ENCODE measurements around the gene TRMT2A.
"Not testable (repeated sequence)": the region's sequence is repeated elsewhere in the genome, so short reads cannot be mapped to it uniquely, and the experiment has no call there.

The TRMT2A gene

GRCh38 chr22:20071524-20071972 lies 45.5 kb downstream of the TRMT2A start:
- no peak overlapping the region for H3K4me3 ChIP-seq (ENCODE audit: low read depth, low read length)
- DNase-seq (ENCODE audit: low read depth), result no peak
- TF ChIP-seq CTCF (IDR thresholded peaks at IDR 0.05; ENCODE audit: low read depth, low read length, missing control alignments), result no peak

- H3K4me3 ChIP-seq (ENCODE audit: low read depth, low read length), result no peak overlapping the region
- TF ChIP-seq CTCF (IDR thresholded peaks at IDR 0.05; ENCODE audit: low read depth, low read length, missing control alignments), result no peak
- no peak for DNase-seq (ENCODE audit: low read depth)
These were observed 47.5 kb downstream of the TRMT2A start for GRCh38 chr22:20069331-20070042.

GRCh38 chr22:20068640-20069039 lies 48.4 kb downstream of the TRMT2A start:
- H3K4me3 ChIP-seq (ENCODE audit: low read depth, low read length), result no peak overlapping the region
- TF ChIP-seq CTCF (IDR thresholded peaks at IDR 0.05; ENCODE audit: low read depth, low read length, missing control alignments), result no peak
- no peak for DNase-seq (ENCODE audit: low read depth)

- DNase-seq (ENCODE audit: low read depth); H3K4me3 ChIP-seq (ENCODE audit: low read depth, low read length): not testable (repeated sequence)
These were observed 49.7 kb downstream of the TRMT2A start for GRCh38 chr22:20067384-20067682.

GRCh38 chr22:20066617-20067383 lies 50.2 kb downstream of the TRMT2A start:
- no peak overlapping the region for H3K4me3 ChIP-seq (ENCODE audit: low read depth, low read length)
- no peak for DNase-seq (ENCODE audit: low read depth)
- TF ChIP-seq CTCF (IDR thresholded peaks at IDR 0.05; ENCODE audit: low read depth, low read length, missing control alignments), result no peak

GRCh38 chr22:20065896-20066616 lies 51.0 kb downstream of the TRMT2A start:
- no peak for TF ChIP-seq CTCF (IDR thresholded peaks at IDR 0.05; ENCODE audit: low read depth, low read length, missing control alignments)
- no peak for DNase-seq (ENCODE audit: low read depth)
- no peak overlapping the region for H3K4me3 ChIP-seq (ENCODE audit: low read depth, low read length)

- H3K4me3 ChIP-seq (ENCODE audit: low read depth, low read length), result no peak overlapping the region
- TF ChIP-seq CTCF (IDR thresholded peaks at IDR 0.05; ENCODE audit: low read depth, low read length, missing control alignments), result no peak
- no peak for DNase-seq (ENCODE audit: low read depth)
These were observed 52.3 kb downstream of the TRMT2A start for GRCh38 chr22:20064545-20065262.

All from GM12864 (cell line).